GM21367 (cell line): ENCODE measurements around the gene AP3B1.

Experiments used
- ATAC-seq: cut with Tn5 transposase; IDR thresholded peaks from one replicate; pipeline ENCODE4 v1.9.1; 2021; ENCODE audit not compliant: unreplicated experiment

AP3B1 gene

GRCh38 chr5:77983482-77984199 lies 310.9 kb downstream of the AP3B1 start:
- ATAC-seq, result no peak

DNA sequence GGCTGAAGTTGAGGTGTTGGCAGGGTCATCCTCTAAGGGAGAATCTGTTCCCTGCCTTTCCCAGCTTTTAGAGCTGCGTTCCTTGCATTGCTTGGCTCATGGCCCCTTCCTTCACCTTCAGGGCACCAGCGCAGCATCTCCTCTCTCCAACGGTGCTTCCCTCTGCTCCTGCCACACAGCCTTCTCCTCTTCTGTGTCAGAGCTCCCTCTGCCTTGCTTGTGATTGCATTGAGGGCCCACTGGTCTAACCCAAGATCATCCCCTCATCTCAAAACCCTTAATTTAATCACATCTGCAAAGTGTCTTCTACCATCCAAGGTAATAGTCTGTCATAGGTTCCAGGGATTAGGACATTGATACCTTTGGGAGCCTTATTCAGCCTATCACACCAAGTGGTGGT lies 312.7 kb downstream of the AP3B1 start:
- no peak for ATAC-seq

GRCh38 chr5:77974576-77974975 lies 319.9 kb downstream of the AP3B1 start:
- no peak for ATAC-seq

DNA sequence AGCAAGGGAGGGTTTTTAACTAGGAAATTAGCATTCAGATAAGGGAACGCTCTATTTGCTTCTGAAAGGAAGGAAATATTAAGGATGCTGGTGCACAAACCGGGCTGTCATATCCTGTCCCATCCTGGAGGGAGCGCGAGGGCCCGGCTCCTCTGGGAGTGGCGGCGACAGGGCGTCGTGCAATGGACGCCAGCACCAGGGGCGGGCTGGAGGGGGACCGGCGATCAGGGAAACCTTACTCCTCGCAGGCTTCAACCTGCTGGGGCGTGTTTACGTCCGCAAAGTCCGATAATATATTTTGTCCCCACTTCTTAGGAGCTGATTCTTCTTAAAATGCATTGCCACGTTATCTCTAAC lies 321.3 kb downstream of the AP3B1 start:
- ATAC-seq, result no peak

GRCh38 chr5:77972469-77973252 lies 321.8 kb downstream of the AP3B1 start:
- no peak for ATAC-seq

GRCh38 chr5:77971776-77972468 lies 322.6 kb downstream of the AP3B1 start:
- no peak for ATAC-seq

DNA sequence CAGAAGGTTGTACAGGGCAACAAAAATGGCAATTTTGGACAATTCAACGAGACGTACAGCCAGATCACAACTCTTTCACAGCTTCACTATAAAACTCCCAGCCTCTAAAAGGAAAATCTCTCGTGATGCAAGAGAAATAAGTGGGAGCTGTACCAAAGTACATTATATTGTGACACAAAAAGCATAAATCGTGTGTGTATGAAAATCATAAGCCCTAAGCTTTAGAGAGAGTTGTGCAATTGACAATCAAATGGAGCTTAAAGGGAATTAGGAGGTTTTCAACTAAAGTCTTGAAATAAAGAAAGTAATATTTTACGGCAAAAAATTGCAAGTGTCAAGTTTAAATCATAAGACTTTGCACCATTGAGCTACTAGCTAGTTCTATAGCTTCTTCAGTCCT lies 323.6 kb downstream of the AP3B1 start:
- ATAC-seq, result no peak

DNA sequence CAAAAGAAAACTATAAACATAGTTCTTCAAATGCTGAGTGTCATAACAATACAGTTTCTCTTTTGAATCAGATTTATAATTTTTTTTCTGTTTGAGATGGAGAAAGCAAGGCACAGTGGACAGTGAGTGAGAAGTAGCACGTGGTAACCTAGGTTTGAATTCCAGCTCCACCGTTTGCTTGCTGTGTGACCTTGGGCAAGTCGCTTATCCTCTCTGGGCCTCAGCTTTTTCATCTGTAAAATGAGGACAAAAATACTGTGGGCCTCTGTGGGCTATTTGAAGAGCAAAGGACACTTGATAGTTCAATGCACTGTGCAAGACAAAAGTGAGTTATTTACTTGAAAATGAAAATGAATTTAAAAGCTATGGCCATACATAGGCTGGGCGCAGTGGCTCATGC lies 330.7 kb downstream of the AP3B1 start:
- ATAC-seq, result no peak

GRCh38 chr5:77960863-77961396 lies 333.6 kb downstream of the AP3B1 start:
- no peak for ATAC-seq

DNA sequence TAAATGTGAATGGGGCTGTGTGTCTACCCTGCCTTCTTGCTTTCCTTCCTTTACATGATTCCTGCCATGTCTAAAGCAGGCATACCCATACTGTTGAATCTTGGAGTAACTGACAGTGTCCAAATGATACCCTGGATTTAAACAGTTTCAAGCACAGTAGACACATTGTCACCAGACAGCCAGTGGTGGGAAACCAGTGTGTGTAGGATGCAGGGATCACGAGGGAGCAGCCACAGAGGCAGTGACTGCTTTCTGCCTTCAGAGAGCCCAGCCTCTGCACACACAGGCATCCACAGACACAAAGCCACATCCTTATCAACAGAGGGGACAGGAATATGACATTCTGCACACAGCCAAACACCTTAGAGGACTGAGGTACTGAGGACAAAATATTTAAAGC lies 334.2 kb downstream of the AP3B1 start:
- no peak for ATAC-seq

GRCh38 chr5:77958642-77959330 lies 335.7 kb downstream of the AP3B1 start:
- ATAC-seq, result no peak

- no peak for ATAC-seq
Measured at GRCh38 chr5:77957931-77958521, 336.5 kb downstream of the AP3B1 start.

DNA sequence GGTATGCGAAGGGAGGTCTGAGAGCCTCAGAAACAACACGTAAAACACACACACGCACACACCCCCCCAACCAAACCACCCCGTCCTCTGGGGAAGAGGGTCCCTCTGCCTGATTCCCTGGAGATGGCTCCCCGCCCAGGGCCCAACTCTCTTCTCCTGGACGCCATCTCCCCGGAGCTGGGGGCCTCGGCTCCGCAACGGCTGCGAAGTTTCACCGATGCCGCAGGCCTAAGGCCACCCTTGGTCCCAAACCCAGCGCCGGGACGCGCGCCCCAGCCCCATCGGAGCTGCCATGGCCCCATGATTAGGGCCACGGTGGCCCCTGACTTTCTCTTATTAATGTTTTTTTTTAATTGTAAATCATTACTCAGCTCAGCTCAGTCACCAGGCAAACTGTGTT lies 337.0 kb downstream of the AP3B1 start:
- no peak for ATAC-seq

DNA sequence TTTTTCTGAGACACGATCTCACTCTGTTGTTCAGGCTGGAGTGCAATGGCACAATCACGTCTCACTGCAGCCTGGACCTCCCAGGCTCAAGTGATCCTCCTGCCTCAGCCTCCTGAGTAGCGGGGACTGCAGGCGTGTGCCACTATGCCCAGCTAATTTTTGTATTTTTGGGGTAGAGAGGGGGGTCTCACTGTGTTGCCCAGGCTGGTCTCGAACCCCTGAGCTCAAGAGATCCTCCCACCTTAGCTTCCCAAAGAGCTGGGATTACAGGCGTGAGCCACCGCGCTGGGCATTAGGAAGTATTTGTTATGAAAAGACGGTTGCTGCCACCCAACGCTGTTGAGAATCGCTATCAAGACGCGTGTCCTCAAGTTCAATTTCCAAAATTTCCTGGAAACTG lies 337.4 kb downstream of the AP3B1 start:
- ATAC-seq, result no peak

GRCh38 chr5:77955577-77955976 lies 338.9 kb downstream of the AP3B1 start:
- no peak for ATAC-seq

- no peak for ATAC-seq
Measured at GRCh38 chr5:77953374-77953773, 341.1 kb downstream of the AP3B1 start.

DNA sequence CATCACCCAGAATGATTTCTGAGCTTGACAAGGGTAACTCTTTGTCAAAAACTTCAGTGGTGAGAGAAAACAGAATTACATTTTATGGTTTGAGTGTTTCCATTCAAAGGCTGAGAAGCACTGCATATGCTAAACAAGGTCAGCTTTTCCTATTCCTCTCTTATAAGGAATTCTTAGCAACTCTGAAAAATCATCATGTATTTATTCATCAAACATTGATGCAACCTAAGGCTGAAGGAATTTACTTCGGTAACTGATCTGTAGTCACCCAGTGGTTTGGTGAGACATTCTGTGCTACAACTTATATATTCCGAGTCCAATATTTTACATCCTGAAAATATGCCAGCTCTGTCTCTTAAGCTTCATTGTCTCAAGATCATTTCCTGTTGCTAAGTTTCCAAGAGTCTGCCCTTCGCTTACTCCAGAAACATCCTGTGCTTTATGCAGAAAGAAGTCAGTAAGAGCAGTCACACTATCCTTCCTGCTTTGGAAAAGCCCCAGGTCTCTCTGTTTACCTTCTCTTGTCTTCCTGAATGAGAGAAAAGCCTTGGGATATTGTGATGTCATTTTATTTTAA lies 341.8 kb downstream of the AP3B1 start:
- no peak for ATAC-seq
